ENCODE measurements around the gene FDXR.

DNA sequence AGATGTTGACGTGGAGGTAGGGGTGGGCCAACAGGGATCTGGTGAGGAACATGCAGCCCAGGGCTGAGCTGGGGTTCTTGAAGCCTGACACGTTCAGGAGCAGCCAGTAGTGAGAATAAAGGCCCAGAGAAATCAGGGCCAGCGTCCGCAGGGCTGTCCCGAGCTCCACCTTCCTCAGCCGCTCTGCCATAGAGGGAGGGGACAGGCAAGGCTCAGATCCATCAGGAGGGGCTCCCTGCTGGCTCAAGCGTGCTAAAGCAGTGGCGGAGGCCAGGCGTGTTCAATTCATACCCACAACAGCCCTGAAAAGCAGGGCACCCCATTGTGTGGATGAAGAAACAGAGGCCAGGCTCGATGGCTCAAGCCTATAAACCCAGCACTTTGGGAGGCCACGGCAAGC, 8.3 kb upstream of the FDXR start:
- TF ChIP-seq, protein P1, sequence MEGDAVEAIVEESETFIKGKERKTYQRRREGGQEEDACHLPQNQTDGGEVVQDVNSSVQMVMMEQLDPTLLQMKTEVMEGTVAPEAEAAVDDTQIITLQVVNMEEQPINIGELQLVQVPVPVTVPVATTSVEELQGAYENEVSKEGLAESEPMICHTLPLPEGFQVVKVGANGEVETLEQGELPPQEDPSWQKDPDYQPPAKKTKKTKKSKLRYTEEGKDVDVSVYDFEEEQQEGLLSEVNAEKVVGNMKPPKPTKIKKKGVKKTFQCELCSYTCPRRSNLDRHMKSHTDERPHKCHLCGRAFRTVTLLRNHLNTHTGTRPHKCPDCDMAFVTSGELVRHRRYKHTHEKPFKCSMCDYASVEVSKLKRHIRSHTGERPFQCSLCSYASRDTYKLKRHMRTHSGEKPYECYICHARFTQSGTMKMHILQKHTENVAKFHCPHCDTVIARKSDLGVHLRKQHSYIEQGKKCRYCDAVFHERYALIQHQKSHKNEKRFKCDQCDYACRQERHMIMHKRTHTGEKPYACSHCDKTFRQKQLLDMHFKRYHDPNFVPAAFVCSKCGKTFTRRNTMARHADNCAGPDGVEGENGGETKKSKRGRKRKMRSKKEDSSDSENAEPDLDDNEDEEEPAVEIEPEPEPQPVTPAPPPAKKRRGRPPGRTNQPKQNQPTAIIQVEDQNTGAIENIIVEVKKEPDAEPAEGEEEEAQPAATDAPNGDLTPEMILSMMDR (IDR thresholded peaks at IDR 0.05 in 4 of 5, conservative IDR thresholded peaks at IDR 0.05 in 1 of 5), result no peak
- TF ChIP-seq POLR2A (IDR thresholded peaks at IDR 0.05), result no peak

All from gastrocnemius medialis (tissue), 4 donors.